ENCODE measurements around the gene ERAP2. TPM values are rescaled to one million over a fixed set of nuclear protein-coding genes. Genes with fewer than 3 reads are reported as not detected.
A peak's percentile ranks its signal among the peaks of the same experiment; 100 is the strongest.

The ERAP2 gene
- total and polyA plus RNA-seq, 2 of the 13 experiments (the other 11 are each of a cell fraction or from before 2014, with no cell fraction given): 12.8 to 16.6 TPM

GRCh38 chr5:96934708-96935558 lies 58.6 kb downstream of the ERAP2 start (continued):
- no peak for TF ChIP-seq MAF1 (CRISPR knock-in tag; IDR thresholded peaks at IDR 0.05; ENCODE audit: borderline replicate concordance)
- TF ChIP-seq PAX8 (CRISPR knock-in tag; IDR thresholded peaks at IDR 0.05; ENCODE audit: borderline replicate concordance): peak; percentile 76; the same call in 1 of the 2 replicates
- TF ChIP-seq ZNF567 (CRISPR knock-in tag; IDR thresholded peaks at IDR 0.05; ENCODE audit: borderline replicate concordance): no peak
- no peak; the same call in 1 of the 2 replicates for TF ChIP-seq NFYC (CRISPR knock-in tag; IDR thresholded peaks at IDR 0.05)
- no peak for TF ChIP-seq ZNF441 (CRISPR knock-in tag; IDR thresholded peaks at IDR 0.05; ENCODE audit: borderline replicate concordance)
- no peak for TF ChIP-seq JUN (CRISPR knock-in tag; IDR thresholded peaks at IDR 0.05)
- TF ChIP-seq SMARCE1 (IDR thresholded peaks at IDR 0.05; ENCODE audit: borderline replicate concordance): no peak
- no peak for TF ChIP-seq ZNF782 (CRISPR knock-in tag; IDR thresholded peaks at IDR 0.05; ENCODE audit: borderline replicate concordance)
- peak; percentile 79 for TF ChIP-seq ZNF792 (CRISPR knock-in tag; IDR thresholded peaks at IDR 0.05)
- TF ChIP-seq KLF6 (CRISPR knock-in tag; IDR thresholded peaks at IDR 0.05): peak; percentile 45; the same call in 1 of the 2 replicates
- TF ChIP-seq MEIS1 (CRISPR knock-in tag; IDR thresholded peaks at IDR 0.05; ENCODE audit: borderline replicate concordance): peak; percentile 82; the same call in 1 of the 2 replicates
- peak; percentile 80; the same call in 1 of the 2 replicates for TF ChIP-seq ZNF350 (CRISPR knock-in tag; IDR thresholded peaks at IDR 0.05; ENCODE audit: borderline replicate concordance, low read depth)
- TF ChIP-seq MAX (IDR thresholded peaks at IDR 0.05): peak; percentile 71
- TF ChIP-seq ZNF576 (CRISPR knock-in tag; IDR thresholded peaks at IDR 0.05): no peak
- TF ChIP-seq GATAD2A (CRISPR knock-in tag; IDR thresholded peaks at IDR 0.05): peak; percentile 7; the same call in 1 of the 2 replicates
- TF ChIP-seq CEBPB (IDR thresholded peaks at IDR 0.05; ENCODE audit: borderline replicate concordance, low read depth, low read length): no peak
- TF ChIP-seq MXD3 (CRISPR knock-in tag; IDR thresholded peaks at IDR 0.05): peak; percentile 56; the same call in 1 of the 2 replicates
- no peak for TF ChIP-seq RFX1 (IDR thresholded peaks at IDR 0.05)
- TF ChIP-seq TAF15 (IDR thresholded peaks at IDR 0.05; ENCODE audit: low read depth, low read length, poor library complexity, severe bottlenecking): peak; percentile 38
- TF ChIP-seq ARID5B (CRISPR knock-in tag; IDR thresholded peaks at IDR 0.05): no peak; the same call in 1 of the 2 replicates
- peak; percentile 72; the same call in 1 of the 2 replicates for TF ChIP-seq ZNF746 (CRISPR knock-in tag; IDR thresholded peaks at IDR 0.05)
- TF ChIP-seq MAFF (IDR thresholded peaks at IDR 0.05; ENCODE audit: low read depth, low read length): no peak

Data from HepG2 (cell line).